Glomerular visceral epithelial cell (primary cell): ENCODE results near the gene INSR.
"Not testable (repeated sequence)": the region's sequence is repeated elsewhere in the genome, so short reads cannot be mapped to it uniquely, and the experiment has no call there.

Source experiments
- DNase-seq: peaks from one replicate; pipeline ENCODE4 v3.0.0-alpha.2; 2016; ENCODE audit errors: extremely low spot score

INSR gene

GRCh38 chr19:7258041-7258839 lies 36.0 kb downstream of the INSR start:
- no peak for DNase-seq

DNA sequence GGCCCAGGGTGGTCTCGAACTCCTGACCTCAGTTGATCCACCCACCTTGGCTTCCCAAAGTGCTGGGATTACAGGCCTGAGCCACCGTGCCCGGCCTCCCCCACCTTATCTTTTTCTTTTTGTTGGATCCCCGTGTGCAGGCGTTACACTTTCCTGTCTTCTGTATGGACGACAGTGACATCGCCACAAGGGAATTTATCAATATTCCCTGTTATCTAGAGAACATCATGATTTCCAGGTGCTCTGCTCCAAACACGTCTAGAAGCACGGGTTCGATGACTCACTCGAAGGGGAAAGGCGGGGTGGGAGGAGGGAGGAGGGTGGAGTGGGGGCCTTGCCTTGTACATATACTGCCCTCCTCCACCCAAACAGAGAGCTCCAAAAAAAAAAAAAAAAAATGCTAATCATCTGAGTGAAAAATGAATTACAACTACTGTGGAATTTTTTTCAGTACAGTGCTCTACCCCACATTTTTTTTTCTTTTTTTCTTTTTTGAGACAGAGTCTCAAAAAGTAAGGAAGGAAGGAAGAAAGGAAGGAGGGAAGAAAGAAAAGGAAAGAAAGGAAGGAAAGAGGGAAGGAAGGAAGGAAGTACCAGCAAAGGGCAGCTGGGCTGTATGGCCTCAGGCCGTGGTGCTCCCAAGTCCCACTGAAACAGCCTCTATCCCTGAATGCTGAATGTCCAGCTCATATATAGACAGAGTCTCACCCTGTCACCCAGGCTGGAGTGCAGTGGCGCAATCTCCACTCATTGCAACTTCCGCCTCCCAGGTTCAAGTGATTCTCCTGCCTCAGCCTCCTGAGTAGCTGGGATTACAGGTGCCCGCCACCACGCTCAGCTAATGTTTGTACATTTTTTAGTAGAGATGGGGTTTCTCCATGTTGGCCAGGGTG lies 36.8 kb downstream of the INSR start:
- DNase-seq, result peak; percentile 6

- no peak for DNase-seq
Observed at GRCh38 chr19:7255631-7256030, 38.6 kb downstream of the INSR start.

DNA sequence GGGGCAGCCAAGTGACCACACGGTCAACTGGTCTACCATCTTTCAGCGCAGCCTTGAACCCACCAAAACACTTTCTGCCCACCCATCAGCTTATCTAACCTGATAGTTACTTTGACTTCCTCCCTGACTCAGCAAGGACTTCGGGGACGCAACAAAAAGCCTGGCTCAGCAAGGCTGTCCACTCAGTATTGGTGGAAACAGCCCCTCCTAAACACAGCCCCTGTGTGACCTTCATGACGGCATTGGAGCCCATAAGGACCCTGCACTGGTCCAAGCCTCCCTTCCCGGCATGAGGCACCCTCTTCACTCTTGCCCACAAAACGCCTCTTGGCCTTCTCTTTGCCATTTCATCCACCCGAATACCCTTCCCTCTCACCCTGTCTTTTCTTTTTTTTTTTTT lies 39.1 kb downstream of the INSR start:
- DNase-seq, result no peak

GRCh38 chr19:7254590-7254989 lies 39.6 kb downstream of the INSR start:
- no peak for DNase-seq

GRCh38 chr19:7252364-7252763 lies 41.9 kb downstream of the INSR start:
- DNase-seq, result no peak

GRCh38 chr19:7251494-7251893 lies 42.7 kb downstream of the INSR start:
- no peak for DNase-seq

DNA sequence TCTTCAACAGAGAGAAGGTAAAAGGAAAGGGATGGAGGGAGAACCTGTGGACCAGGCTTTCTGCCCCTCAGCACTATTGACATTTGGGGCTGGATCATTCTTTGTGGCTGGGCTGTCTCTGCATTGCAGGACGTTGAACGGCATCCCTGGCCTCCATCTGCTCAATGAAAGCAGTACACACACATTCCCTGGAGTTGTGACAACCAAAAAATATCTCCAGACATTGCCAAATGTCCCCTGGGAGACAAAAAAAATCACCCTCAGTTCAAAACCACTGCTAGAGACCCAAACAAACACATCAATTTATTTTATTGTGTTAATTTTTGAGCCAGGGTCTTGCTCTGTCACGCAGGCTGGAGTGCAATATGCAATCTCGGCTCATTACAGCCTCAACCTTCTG lies 43.3 kb downstream of the INSR start:
- no peak for DNase-seq

GRCh38 chr19:7250057-7250596 lies 44.1 kb downstream of the INSR start:
- DNase-seq, result no peak

DNA sequence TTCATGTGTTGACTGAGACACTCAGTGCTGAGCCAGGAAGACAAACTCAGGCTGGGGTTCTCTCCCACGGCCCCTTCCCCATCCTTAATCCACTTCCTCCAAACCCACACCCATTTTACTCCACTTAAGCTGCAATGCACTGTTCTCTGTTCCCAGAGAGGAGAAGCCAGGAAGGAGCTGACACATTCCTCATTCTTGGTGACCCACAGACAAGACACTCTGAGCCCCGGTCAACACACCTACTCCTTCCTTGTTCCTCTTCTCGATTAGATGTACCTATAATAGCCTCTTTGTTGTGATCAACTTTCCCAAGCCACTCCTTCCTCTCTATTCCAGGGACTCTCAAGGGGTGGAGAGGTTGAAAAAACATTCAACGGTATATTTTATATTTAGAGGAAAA lies 47.1 kb downstream of the INSR start:
- DNase-seq, result no peak

DNA sequence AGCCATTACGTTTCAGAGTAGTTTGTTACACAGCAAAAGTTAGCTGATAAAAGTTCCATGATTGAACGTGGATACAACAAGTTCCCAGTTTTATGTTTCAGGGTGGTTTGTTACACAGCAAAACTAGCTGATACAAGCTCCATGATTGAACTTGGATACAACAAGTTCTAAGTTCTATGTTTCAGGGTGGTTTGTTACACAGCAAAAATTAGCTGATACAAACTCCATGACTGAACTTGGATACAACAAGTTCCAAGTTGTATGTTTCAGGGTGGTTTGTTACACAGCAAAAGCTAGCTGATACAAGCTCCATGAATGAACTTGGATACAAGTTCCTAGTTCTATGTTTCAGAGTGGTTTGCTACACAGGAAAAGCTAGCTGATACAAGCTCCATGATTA lies 47.6 kb downstream of the INSR start:
- no peak for DNase-seq

- DNase-seq, result peak; percentile 36
Observed at GRCh38 chr19:7242601-7243258, 51.5 kb downstream of the INSR start.

DNA sequence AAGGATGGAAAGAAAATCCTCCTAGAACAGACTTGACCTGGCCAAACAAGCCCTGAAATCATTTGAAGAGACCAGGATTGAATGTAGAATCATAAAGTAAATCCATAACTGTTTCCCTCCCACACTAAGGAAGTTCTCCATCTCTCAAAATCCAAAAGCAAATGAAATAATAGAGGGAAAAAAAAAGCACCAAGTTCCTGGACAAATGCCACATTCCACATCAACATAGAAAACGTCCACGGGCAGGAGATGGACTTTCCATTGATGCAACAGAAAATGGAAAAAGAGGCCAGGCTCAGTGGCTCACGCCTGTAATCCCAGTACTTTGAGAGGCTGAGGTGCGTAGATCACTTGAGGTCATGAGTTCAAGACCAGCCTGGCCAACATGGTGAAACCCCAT lies 56.2 kb downstream of the INSR start:
- DNase-seq, result no peak

- no peak for DNase-seq
Observed at GRCh38 chr19:7236153-7236552, 58.1 kb downstream of the INSR start.

GRCh38 chr19:7230826-7231225 lies 63.4 kb downstream of the INSR start:
- no peak for DNase-seq

DNA sequence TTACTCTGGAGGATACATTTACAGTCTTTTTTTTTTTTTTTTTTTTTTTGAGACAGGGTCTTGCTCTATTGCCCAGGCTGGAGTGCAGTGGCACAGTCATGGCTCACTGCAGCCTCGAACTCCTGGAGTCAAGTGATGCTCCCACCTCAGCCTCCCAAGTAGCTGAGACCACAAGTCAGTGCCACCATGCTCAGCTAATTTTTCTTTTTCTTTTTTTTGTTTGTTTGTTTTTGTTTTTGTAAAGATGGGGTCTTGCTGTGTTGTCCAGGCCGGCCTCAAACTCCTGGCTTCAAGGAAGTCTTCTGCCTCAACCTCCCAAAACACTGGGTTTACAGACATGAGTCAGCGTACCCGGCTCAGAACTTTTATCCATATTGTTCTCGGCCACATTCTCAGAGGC lies 64.5 kb downstream of the INSR start:
- no peak for DNase-seq

DNA sequence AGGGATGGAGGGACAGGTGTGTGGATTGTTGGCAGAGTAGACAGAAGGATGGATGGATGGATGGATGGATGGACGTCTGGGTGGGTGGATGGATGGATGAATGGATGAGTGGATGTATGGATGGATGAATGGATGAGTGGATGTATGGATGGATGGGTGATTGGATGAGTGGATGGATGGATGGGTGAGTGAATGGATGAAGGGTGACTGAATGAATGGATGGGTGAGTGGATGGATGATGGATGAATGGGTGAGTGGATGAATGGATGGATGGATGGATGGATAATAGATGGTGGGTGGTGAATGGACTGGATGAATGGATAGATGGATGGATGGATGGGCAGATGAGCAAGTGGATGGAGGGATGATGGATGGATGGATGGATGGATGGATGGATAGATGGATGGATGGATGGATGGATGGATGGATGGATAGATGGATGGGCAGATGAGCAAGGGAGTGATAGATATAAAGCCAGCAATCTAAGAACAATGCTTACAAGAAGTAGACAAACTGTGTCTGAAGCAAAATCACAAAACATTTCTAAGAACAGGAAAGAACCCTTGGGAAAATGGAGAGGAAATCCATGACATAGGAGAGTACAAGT lies 65.2 kb downstream of the INSR start:
- no peak for DNase-seq

DNA sequence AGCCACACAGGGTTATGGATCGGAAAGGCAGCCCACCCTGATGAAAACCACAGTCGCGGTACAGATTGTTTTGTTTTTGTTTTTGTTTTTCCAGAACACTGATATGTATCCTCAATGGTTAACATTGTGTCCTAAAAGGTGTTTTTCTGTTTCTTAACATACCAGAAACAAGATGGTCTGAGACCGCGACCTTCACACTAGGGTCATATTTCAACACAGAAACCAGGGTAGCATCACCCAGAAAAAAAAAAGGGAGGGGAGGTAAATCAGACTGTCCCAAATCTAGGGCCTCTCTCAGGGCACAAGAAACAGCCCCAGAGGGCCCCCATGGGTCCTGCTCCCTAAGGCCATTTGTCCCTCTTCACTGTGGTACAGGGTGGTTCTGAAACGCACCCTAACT lies 66.5 kb downstream of the INSR start:
- no peak for DNase-seq

DNA sequence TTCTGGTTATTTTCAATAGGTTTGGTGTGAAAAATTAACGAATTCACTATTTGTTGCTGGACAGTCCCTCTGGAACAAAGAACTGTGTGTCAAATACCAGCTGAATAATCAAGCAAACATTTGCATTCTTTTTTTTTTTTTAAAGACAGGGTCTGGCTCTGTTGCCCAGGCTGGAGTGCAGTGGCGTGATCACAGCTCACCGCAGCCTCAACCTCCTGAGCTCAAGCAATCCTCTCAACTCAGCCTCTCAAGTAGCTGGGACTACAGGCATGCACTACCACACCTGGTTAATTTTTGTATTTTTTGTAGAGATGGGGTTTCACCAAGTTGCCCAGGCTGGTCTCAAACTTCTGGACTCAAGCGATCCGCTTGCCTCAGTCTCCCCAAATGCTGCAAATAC lies 67.1 kb downstream of the INSR start:
- DNase-seq, result not testable (repeated sequence)

- DNase-seq, result no peak
Observed at GRCh38 chr19:7226739-7227138, 67.5 kb downstream of the INSR start.

DNA sequence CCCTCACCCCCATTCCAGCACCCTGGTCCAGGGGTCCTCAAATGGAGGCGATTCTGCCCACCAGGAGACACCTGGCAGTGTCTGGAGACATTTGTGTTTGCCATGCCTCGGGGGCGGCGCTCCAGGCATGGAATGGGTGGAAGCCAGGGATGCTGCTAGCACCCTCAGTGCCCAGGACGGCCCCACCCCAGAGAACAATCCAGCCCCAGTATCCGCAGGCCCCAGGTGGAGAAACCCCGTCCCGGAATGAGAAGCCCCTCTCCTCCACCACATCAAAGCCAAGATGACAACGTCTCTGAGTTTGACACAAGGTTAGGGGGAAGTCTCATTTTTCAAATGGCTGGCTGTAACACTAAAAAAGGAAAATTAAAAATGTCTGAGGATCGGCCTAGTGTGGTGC lies 68.5 kb downstream of the INSR start:
- DNase-seq, result no peak

DNA sequence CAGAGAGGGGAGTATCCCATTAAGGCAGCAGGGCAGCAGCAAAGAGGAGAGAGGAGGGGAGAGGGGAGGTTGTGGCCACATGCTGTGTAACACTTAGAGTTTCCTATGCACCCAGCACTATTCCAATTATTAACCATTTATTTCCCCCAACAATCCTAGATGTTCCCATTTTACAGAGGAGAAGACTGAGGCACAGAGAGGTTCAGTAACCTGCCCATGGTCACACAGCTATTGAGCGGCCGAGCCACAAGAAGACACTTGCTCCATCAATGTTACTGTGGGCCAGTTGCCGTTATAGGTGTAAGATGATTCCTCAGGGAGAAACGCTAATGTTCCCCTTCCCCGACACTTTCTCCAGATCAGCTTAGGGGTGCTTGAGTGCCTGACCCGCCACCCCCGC lies 69.2 kb downstream of the INSR start:
- DNase-seq, result no peak
